KMS-11 (cell line): ENCODE results near the gene KLF7.

Experiments used
- H2AFZ ChIP-seq: fragments of 200-600 bp; sonication (generic); 2 replicates; pipeline ENCODE4 v1.6.1; 2016; ENCODE audit warnings: antibody characterized with exemption, mixed run types, low read depth
- H3K27ac ChIP-seq: fragments of 200-600 bp; sonication (generic); 2 replicates; pipeline ENCODE4 v1.6.1; 2016; ENCODE audit warnings: mild to moderate bottlenecking, mixed run types
- H3K27me3 ChIP-seq: fragments of 200-600 bp; sonication (generic); 2 replicates; pipeline ENCODE4 v1.6.1; 2017; ENCODE audit warnings: mild to moderate bottlenecking, low read depth, mixed run types, moderate library complexity; ENCODE audit not compliant: insufficient read depth
- H3K36me3 ChIP-seq: fragments of 200-600 bp; sonication (generic); 2 replicates; pipeline ENCODE4 v1.6.1; 2017; ENCODE audit warnings: mild to moderate bottlenecking, mixed run types; ENCODE audit not compliant: insufficient read depth
- H3K4me1 ChIP-seq: fragments of 200-600 bp; sonication (generic); 2 replicates; pipeline ENCODE4 v1.6.1; 2016; ENCODE audit warnings: mild to moderate bottlenecking, low read depth, mixed run types; ENCODE audit not compliant: poor library complexity, severe bottlenecking
- H3K4me2 ChIP-seq: fragments of 200-600 bp; sonication (generic); 2 replicates; pipeline ENCODE4 v1.7.0; 2016; ENCODE audit warnings: mild to moderate bottlenecking, mixed run types
- H3K4me3 ChIP-seq: fragments of 200-600 bp; sonication (generic); IDR thresholded peaks from 2 replicates; pipeline ENCODE4 v1.6.1; 2017; ENCODE audit warnings: low read depth, low read length, mixed read lengths; ENCODE audit not compliant: insufficient read depth
- H3K79me2 ChIP-seq: fragments of 200-600 bp; sonication (generic); 2 replicates; pipeline ENCODE4 v1.6.1; 2016; ENCODE audit warnings: low read depth, mixed run types; ENCODE audit not compliant: insufficient read depth
- H3K9ac ChIP-seq: fragments of 200-600 bp; sonication (generic); 2 replicates; pipeline ENCODE4 v1.6.1; 2016; ENCODE audit warnings: mild to moderate bottlenecking, mixed run types
- H4K20me1 ChIP-seq: fragments of 200-600 bp; sonication (generic); 2 replicates; pipeline ENCODE4 v1.6.1; 2016; ENCODE audit warnings: mild to moderate bottlenecking, mixed run types; ENCODE audit not compliant: insufficient read depth
- TF ChIP-seq, protein P1 (sequence below): fragments of 200-600 bp; sonication (generic); conservative IDR thresholded peaks from 2 replicates; pipeline ENCODE4 v1.6.1; 2017; ENCODE audit warnings: low read depth, mild to moderate bottlenecking, antibody characterized with exemption, low read length, moderate library complexity, mixed read lengths

KLF7 gene

DNA sequence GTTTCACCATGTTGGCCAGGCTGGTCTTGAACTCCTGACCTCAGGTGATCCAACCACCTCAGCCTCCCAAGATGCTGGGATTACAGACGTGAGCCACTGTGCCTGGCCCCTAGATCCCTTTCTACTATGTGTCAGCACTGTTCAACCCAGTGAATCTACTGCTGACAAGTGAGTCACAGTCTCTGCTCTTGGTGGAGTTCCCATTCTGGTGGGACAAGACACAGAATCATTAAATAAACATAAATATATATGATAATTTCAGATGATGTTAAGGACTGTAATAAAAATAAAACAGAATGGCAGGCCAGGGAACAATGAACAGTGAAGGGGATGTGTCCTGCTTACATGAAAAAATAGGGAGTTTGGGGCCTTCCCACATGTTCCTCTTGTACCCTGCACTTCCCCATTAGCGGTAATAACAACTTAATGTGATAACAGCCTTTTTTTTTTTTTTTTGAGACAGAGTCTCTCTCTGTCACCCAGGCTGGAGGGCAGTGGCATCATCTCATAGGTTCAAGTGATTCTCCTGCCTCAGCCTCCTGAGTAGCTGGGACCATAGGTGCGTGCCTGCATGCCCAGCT, 114.3 kb downstream of the KLF7 start:
- no peaks in the 10 kb centered on the region for H3K79me2 ChIP-seq
- TF ChIP-seq, protein P1, sequence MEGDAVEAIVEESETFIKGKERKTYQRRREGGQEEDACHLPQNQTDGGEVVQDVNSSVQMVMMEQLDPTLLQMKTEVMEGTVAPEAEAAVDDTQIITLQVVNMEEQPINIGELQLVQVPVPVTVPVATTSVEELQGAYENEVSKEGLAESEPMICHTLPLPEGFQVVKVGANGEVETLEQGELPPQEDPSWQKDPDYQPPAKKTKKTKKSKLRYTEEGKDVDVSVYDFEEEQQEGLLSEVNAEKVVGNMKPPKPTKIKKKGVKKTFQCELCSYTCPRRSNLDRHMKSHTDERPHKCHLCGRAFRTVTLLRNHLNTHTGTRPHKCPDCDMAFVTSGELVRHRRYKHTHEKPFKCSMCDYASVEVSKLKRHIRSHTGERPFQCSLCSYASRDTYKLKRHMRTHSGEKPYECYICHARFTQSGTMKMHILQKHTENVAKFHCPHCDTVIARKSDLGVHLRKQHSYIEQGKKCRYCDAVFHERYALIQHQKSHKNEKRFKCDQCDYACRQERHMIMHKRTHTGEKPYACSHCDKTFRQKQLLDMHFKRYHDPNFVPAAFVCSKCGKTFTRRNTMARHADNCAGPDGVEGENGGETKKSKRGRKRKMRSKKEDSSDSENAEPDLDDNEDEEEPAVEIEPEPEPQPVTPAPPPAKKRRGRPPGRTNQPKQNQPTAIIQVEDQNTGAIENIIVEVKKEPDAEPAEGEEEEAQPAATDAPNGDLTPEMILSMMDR = no peak
- no peak overlapping the region for H2AFZ ChIP-seq
- no peak overlapping the region for H3K9ac ChIP-seq
- H3K4me1 ChIP-seq = no peaks in the 10 kb centered on the region
- no peak overlapping the region for H3K4me2 ChIP-seq
- H3K27ac ChIP-seq = no peak overlapping the region
- H4K20me1 ChIP-seq = no peaks in the 10 kb centered on the region
- no peaks in the 10 kb centered on the region for H3K27me3 ChIP-seq
- H3K4me3 ChIP-seq = no peak overlapping the region
- no peaks in the 10 kb centered on the region for H3K36me3 ChIP-seq

DNA sequence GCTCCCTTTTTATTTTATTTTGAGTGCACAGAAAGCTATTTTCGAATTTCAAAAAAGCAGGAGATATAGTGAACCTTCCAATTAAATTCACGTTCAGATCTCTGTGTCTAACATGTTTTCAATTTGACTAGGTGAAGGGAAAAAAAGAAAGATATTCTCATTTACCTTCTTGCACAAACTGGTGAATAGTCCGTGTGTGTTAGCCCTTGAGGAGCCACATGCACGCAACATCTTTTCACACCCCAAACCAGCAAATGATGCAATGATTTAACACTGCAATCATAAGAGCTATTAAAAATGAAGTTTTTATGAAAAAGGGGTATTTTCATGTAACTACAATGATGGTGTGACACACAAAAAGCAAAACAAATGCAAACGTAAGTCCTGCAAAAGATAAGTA, 116.6 kb downstream of the KLF7 start:
- no peaks in the 10 kb centered on the region for H3K79me2 ChIP-seq
- H3K4me1 ChIP-seq = no peaks in the 10 kb centered on the region
- no peak overlapping the region for H3K4me3 ChIP-seq
- TF ChIP-seq, protein P1 = no peak
- H2AFZ ChIP-seq = no peak overlapping the region
- H4K20me1 ChIP-seq = no peaks in the 10 kb centered on the region
- H3K9ac ChIP-seq = no peak overlapping the region
- no peak overlapping the region for H3K4me2 ChIP-seq
- H3K36me3 ChIP-seq = no peaks in the 10 kb centered on the region
- H3K27ac ChIP-seq = no peak overlapping the region
- no peaks in the 10 kb centered on the region for H3K27me3 ChIP-seq

DNA sequence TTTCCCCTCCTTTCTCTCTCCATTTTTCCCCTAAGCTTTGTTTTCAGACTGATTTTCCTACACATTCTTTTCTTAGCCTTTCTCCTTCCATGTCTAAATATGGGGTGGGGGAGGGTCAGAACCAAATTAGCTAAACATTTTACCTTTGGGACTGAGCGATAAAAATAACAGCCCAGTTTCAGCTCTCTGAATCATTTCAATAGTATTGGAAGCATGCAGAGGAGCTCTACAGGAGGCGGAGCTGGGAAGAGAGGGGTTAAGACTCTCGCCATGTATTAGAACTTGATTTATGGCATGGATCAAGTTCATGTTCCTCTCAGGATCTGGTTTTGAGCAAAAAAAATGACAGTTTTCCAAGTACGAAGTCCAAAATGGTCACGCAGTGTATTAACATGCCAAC, 117.3 kb downstream of the KLF7 start:
- Histone ChIP-seq H3K4me1 (no peaks in the 10 kb centered on the region), H3K4me2 (no peak overlapping the region), H3K79me2 (no peaks in the 10 kb centered on the region), H3K27ac (no peak overlapping the region), H2AFZ (no peak overlapping the region), H3K27me3 (no peaks in the 10 kb centered on the region), H4K20me1 (no peaks in the 10 kb centered on the region), H3K4me3 (no peak overlapping the region), H3K36me3 (no peaks in the 10 kb centered on the region), H3K9ac (no peak overlapping the region)
- TF ChIP-seq, protein P1 = no peak

DNA sequence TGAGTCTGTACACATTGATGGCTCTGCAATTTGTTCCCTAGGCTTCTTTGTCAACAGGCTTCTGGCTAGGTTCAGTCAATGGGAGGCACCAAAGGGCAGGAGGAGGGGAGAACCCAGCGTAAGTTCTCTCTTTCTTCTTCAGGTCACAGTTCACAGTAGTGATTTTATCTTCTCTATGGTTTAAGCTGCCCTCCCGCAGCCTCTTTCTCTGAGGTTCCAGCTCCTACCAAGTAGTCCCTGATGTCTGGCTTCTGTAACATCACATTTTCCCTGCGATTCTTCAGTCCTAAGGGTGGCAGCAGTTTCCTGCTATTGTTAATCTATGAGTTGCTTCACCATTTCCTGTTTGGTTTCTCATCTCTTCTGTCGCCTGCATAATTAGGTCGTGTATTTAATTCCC, 119.0 kb downstream of the KLF7 start:
- Histone ChIP-seq H3K79me2 (no peaks in the 10 kb centered on the region), H3K27me3 (no peaks in the 10 kb centered on the region), H4K20me1 (no peaks in the 10 kb centered on the region), H3K27ac (no peak overlapping the region), H3K4me3 (no peak overlapping the region), H3K9ac (no peak overlapping the region), H2AFZ (no peak overlapping the region), H3K4me1 (no peaks in the 10 kb centered on the region), H3K36me3 (no peaks in the 10 kb centered on the region), H3K4me2 (no peak overlapping the region)
- TF ChIP-seq, protein P1 = no peak

DNA sequence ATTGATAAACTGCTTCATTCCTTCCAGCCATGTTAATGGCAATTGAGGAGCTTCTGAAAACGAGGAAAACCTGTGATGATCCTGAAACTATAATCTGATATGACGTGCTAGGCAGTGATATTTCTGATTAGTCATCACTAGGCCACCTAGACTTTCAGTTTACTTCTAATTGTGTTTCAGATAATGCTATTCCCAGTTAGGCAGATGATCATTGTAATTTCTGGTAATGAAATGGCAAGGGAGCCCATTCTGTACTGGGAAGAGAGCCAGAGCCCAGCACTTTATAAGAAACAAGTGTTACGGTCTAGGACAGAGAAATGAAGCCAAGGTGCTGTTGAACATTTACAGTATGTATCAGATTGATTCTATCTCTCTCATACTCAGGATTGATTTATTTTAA, 120.2 kb downstream of the KLF7 start:
- Histone ChIP-seq H3K79me2 (no peaks in the 10 kb centered on the region), H3K4me3 (no peak overlapping the region), H2AFZ (no peak overlapping the region), H3K9ac (no peak overlapping the region), H3K27ac (no peak overlapping the region), H3K4me1 (no peaks in the 10 kb centered on the region), H3K4me2 (no peak overlapping the region), H4K20me1 (no peaks in the 10 kb centered on the region), H3K36me3 (no peaks in the 10 kb centered on the region), H3K27me3 (no peaks in the 10 kb centered on the region)
- TF ChIP-seq, protein P1 = no peak
